Measurements from ENCODE around the gene ADAM15.

Gene ADAM15

DNA sequence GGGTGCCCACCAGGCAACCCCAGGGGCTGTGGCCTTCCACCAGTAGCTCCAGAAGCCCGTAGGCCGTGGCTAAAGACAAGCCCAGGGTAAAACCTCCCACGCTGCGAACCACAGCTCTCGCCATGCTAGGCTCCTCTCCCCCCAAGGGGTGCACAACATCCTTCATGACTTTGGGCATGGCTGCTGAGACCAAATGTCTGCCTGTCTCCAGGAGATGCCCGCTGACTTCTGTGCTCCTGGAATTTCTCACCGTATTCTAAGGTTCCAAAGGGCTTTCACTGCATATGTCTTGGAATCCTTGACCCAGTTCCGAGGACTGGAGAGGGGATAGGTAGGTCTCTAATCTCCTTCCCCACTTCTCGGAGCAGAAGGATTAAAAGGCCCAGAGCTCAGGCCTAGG, 17.6 kb upstream of the ADAM15 start, which contains the start of the genes DCST1 and DCST2:
TSS of gene DCST1 (plus strand) at position 301 of the 400 bp plus-strand sequence. CDS start 213 bp downstream, outside the sequence.
TSS of gene DCST2 (minus strand) at position 258 of the 400 bp plus-strand sequence. CDS start at position 178, 80 bp downstream.
- peaks cover 14% of the 10 kb centered on the region for H3K27me3 Mint-ChIP-seq (ENCODE audit: low read depth, poor library complexity)
- TF ChIP-seq, protein P1, sequence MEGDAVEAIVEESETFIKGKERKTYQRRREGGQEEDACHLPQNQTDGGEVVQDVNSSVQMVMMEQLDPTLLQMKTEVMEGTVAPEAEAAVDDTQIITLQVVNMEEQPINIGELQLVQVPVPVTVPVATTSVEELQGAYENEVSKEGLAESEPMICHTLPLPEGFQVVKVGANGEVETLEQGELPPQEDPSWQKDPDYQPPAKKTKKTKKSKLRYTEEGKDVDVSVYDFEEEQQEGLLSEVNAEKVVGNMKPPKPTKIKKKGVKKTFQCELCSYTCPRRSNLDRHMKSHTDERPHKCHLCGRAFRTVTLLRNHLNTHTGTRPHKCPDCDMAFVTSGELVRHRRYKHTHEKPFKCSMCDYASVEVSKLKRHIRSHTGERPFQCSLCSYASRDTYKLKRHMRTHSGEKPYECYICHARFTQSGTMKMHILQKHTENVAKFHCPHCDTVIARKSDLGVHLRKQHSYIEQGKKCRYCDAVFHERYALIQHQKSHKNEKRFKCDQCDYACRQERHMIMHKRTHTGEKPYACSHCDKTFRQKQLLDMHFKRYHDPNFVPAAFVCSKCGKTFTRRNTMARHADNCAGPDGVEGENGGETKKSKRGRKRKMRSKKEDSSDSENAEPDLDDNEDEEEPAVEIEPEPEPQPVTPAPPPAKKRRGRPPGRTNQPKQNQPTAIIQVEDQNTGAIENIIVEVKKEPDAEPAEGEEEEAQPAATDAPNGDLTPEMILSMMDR (IDR thresholded peaks at IDR 0.05) = no peak
- H3K4me3 Mint-ChIP-seq = no peak within 1 kb of the TSS
- H3K27ac Mint-ChIP-seq = no peak within 1 kb of the TSS
- no peak for DNase-seq
- no peaks in the 10 kb centered on the region for H3K36me3 Mint-ChIP-seq (ENCODE audit: low read depth)
- H3K4me1 Mint-ChIP-seq = peaks cover 21% of the 10 kb centered on the region
- no peaks in the 10 kb centered on the region for H3K9me3 Mint-ChIP-seq

DNA sequence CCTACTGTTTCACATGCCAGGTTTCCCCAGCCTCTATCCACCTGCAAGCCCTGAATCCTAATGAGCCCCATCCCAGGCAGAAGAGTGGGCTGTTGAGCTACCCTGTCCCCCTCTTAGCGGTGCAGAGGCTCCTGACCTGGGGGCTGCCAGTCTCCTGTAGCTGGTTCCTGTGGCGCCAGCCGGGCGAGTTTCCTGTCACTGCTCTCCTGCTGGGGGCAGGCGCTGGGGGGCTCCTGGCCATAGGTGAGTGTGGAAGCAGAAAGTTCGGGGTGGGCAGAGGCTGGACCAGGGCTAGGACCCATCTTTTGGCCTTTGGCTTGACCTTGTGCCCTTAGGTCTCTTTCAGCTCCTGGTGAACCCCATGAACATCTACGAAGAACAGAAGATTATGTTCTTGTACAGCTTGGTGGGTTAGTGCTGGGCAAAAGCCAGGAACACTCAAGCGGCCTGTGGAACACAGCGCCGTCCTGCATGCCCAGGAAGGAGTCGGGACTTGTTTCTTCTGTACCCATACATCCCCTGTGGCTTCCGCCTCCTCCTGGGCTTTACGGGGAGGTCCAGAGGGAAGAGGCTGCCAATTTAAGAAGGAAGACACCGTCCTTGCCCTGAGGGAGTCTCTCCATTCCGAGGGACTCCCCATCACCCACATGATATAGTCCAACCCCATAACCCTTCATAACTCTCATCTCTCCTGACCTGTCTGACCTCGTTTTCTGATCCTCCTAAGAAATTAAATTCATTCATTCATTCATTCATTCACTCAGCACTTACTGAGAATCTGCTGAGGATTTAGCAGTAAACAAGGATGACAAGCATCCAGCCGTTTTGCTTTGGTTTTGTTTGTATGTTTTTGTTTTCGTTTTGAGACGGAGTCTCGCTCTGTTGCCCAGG, 16.6 kb upstream of the ADAM15 start:
- Mint-ChIP-seq H3K36me3 (ENCODE audit: low read depth) (no peaks in the 10 kb centered on the region), H3K9me3 (no peaks in the 10 kb centered on the region), H3K4me3 (no peak overlapping the region), H3K4me1 (peaks cover 15% of the 10 kb centered on the region), H3K27ac (no peak overlapping the region), H3K27me3 (ENCODE audit: low read depth, poor library complexity) (peaks cover 10% of the 10 kb centered on the region)
- TF ChIP-seq, protein P1 (IDR thresholded peaks at IDR 0.05) = no peak
- no peak for DNase-seq

DNA sequence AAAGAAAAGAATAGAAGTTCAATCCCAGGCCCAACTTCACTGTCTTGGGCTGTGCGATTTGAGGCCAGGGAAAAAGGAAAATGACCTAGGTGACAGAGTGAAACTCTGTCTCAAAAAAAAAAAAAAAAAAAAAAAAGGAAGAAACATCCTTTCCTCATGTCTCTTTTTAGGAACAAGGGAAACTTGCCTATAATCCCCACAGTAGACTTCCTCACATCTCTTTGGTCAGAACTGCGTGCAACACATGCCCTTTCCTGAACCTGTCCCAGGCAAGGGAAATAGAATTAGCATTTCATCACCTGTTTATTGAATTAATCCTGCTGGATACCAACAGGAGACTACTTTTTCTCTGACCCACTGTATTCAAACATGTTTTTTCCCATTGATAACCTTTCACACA, 15.2 kb upstream of the ADAM15 start:
- H3K27me3 Mint-ChIP-seq (ENCODE audit: low read depth, poor library complexity) = peaks cover 13% of the 10 kb centered on the region
- H3K4me3 Mint-ChIP-seq = no peak overlapping the region
- H3K9me3 Mint-ChIP-seq = no peaks in the 10 kb centered on the region
- TF ChIP-seq, protein P1 (IDR thresholded peaks at IDR 0.05) = no peak
- peaks cover 12% of the 10 kb centered on the region for H3K4me1 Mint-ChIP-seq
- H3K36me3 Mint-ChIP-seq (ENCODE audit: low read depth) = no peaks in the 10 kb centered on the region
- no peak for DNase-seq
- H3K27ac Mint-ChIP-seq = no peak overlapping the region

DNA sequence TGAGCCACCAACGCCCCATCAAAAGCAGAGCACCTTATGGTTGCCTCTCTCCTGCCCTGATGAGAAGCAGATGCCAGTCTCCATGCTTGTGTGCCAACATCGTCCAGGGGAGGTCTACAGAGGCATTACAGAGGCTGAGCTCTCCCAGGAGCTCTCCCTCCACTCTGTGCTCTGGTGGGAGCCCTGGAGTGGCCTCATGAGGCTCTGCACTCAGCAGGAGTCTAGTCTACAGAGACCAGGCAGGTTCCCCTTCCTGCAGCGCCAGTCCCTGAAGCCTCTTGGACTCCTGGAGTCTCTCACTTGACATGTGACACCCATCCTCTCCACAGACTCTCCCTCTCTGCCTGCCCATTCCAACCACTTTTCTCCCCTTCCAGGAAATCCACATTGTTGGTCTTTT, 14.1 kb upstream of the ADAM15 start:
- Mint-ChIP-seq H3K27ac (no peak overlapping the region), H3K4me3 (no peak overlapping the region), H3K4me1 (peaks cover 12% of the 10 kb centered on the region), H3K9me3 (no peaks in the 10 kb centered on the region), H3K36me3 (ENCODE audit: low read depth) (no peaks in the 10 kb centered on the region), H3K27me3 (ENCODE audit: low read depth, poor library complexity) (peaks cover 14% of the 10 kb centered on the region)
- TF ChIP-seq, protein P1 (IDR thresholded peaks at IDR 0.05) = no peak
- DNase-seq = no peak

DNA sequence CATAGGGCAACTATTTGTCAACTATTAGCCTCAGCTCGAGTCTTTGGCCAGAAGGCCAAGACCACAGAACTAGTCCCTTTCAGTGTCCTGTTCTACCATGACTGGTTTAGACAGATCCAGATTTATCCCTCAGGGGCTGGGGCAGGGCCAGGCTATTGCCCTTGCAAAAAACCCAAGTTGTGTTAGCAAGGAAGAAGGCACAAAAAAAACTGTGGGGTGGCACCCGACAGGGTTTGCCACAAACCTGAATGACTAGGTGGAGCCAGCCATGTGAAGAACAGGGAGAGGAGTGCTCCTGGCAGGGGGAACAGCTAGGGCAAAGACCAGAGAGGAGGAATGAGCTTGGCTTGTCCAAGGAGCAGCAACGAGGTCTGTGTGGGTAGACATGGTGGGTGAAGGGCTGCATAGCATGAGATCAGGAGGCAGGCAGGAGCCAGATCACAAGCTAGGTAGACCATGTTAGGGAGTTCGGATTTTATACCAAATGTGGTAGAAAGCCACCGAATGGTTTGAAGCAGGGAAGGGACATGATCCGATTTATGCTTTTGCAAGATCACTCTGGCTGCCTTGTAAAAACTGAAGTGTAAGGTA, 13.2 kb upstream of the ADAM15 start:
- Mint-ChIP-seq H3K27ac (no peak overlapping the region), H3K4me3 (no peak overlapping the region), H3K36me3 (ENCODE audit: low read depth) (no peaks in the 10 kb centered on the region), H3K27me3 (ENCODE audit: low read depth, poor library complexity) (peaks cover 15% of the 10 kb centered on the region), H3K4me1 (peaks cover 12% of the 10 kb centered on the region), H3K9me3 (no peaks in the 10 kb centered on the region)
- DNase-seq = no peak
- TF ChIP-seq, protein P1 (IDR thresholded peaks at IDR 0.05) = no peak
